ENCODE results near the gene HIVEP3.

- no peak for TF ChIP-seq POLR2A (IDR thresholded peaks at IDR 0.05)
- TF ChIP-seq CTCF (IDR thresholded peaks at IDR 0.05), result no peak
Observed at GRCh38 chr1:41679531-41679930, 239.2 kb downstream of the HIVEP3 start.

All from esophagus squamous epithelium (tissue), 4 donors.